NCI-H510A treated with DMSO at 0.1 percent for 48 hours (cell line): ENCODE data around the gene GPR26.
A peak's percentile ranks its signal among the peaks of the same experiment; 100 is the strongest.

Source experiments
- DNase-seq: peaks from one replicate; lab custom pipeline; 2025; lab: John Stamatoyannopoulos, UW

Gene GPR26

GRCh38 chr10:123648595-123648994 lies 17.6 kb upstream of the GPR26 start:
- DNase-seq, result no peak

- DNase-seq, result no peak
Observed at GRCh38 chr10:123649676-123650075, 16.5 kb upstream of the GPR26 start.

- no peak for DNase-seq
Observed at GRCh38 chr10:123651421-123652047, 14.6 kb upstream of the GPR26 start.

- DNase-seq, result no peak
Observed at GRCh38 chr10:123655751-123656150, 10.4 kb upstream of the GPR26 start.

- no peak for DNase-seq
Observed at GRCh38 chr10:123663522-123663921, 2.6 kb upstream of the GPR26 start.

- DNase-seq, result peak; percentile 11
Observed at GRCh38 chr10:123665491-123666286, 466 bp upstream of the GPR26 start.

GRCh38 chr10:123669886-123670285 lies 3.7 kb downstream of the GPR26 start:
- DNase-seq, result no peak

- DNase-seq, result no peak
Observed at GRCh38 chr10:123673198-123673597, 7.0 kb downstream of the GPR26 start.

GRCh38 chr10:123674741-123675140 lies 8.6 kb downstream of the GPR26 start:
- no peak for DNase-seq

GRCh38 chr10:123675811-123676210 lies 9.7 kb downstream of the GPR26 start:
- DNase-seq, result no peak

GRCh38 chr10:123677556-123677955 lies 11.4 kb downstream of the GPR26 start:
- DNase-seq, result no peak

GRCh38 chr10:123678376-123678775 lies 12.2 kb downstream of the GPR26 start:
- no peak for DNase-seq

GRCh38 chr10:123681285-123681684 lies 15.1 kb downstream of the GPR26 start:
- no peak for DNase-seq

- DNase-seq, result no peak
Observed at GRCh38 chr10:123682477-123682876, 16.3 kb downstream of the GPR26 start.

GRCh38 chr10:123683459-123683858 lies 17.3 kb downstream of the GPR26 start:
- DNase-seq, result no peak

GRCh38 chr10:123683865-123684264 lies 17.7 kb downstream of the GPR26 start:
- DNase-seq, result no peak

- DNase-seq, result no peak
Observed at GRCh38 chr10:123685260-123685659, 19.1 kb downstream of the GPR26 start.

GRCh38 chr10:123687758-123688157 lies 21.6 kb downstream of the GPR26 start:
- peak; percentile 21 for DNase-seq

GRCh38 chr10:123689880-123690279 lies 23.7 kb downstream of the GPR26 start:
- DNase-seq, result no peak

- peak; percentile 64 for DNase-seq
Observed at GRCh38 chr10:123703195-123703790, 37.1 kb downstream of the GPR26 start.

- no peak for DNase-seq
Observed at GRCh38 chr10:123704076-123704475, 37.9 kb downstream of the GPR26 start.

GRCh38 chr10:123704812-123705211 lies 38.7 kb downstream of the GPR26 start:
- DNase-seq, result peak; percentile 92

- no peak for DNase-seq
Observed at GRCh38 chr10:123706236-123706635, 40.1 kb downstream of the GPR26 start.
